HG03175 (cell line): ENCODE data around the gene USF3.
A peak's percentile ranks its signal among the peaks of the same experiment; 100 is the strongest.

Experiments
- ATAC-seq: cut with Tn5 transposase; IDR thresholded peaks from one replicate; pipeline ENCODE4 v1.9.1; 2021; ENCODE audit warnings: mild to moderate bottlenecking, moderate library complexity; ENCODE audit not compliant: unreplicated experiment

USF3 gene

GRCh38 chr3:113617726-113618125 lies 78.7 kb downstream of the USF3 start:
- ATAC-seq, result no peak

- ATAC-seq, result no peak
These were observed 80.5 kb downstream of the USF3 start for GRCh38 chr3:113615976-113616375.

- no peak for ATAC-seq
These were observed 82.0 kb downstream of the USF3 start for GRCh38 chr3:113614402-113614801.

GRCh38 chr3:113607219-113607596 lies 89.2 kb downstream of the USF3 start:
- peak; percentile 13 for ATAC-seq

- ATAC-seq, result peak; percentile 99
These were observed 89.8 kb downstream of the USF3 start for GRCh38 chr3:113606539-113607218.

GRCh38 chr3:113602836-113603235 lies 93.6 kb downstream of the USF3 start:
- ATAC-seq, result no peak

- ATAC-seq, result no peak
These were observed 94.2 kb downstream of the USF3 start for GRCh38 chr3:113602256-113602655.

- no peak for ATAC-seq
These were observed 95.2 kb downstream of the USF3 start for GRCh38 chr3:113601240-113601639.

- ATAC-seq, result no peak
These were observed 95.8 kb downstream of the USF3 start for GRCh38 chr3:113600418-113601182.
